Measurements from ENCODE around the gene BRINP1.

The BRINP1 gene

DNA sequence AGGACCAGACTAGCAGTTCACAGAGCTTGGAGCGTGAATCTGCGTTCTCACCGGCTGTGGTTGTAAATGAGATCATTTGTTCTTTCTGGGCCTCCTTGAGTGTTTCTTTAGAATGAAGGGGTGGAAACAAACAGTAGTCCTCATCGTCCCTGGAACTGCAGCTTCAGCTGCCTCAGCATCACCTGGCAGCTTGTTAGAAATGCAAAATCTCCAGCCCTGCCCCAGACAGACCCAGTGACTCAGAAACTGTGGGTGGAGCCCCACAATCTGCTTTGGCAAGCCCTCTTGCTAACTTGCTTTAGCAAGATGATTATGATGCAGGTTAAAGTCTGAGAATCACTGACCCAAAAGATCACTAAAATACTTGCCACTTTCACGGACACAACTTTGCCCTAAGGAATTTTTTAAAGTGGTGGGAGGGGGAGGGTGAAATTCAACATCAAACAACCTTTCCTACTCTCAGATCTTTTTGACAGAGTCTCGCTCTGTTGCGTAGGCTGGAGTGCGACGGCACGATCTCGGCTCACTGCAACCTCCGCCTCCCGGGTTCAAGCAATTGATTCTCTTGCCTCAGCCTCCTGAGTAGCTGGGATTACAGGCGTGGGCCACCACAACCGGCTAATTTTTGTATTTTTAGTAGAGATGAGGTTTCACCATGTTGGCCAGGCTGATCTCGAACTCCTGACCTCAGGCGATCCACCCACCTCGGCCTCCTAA, 86.0 kb downstream of the BRINP1 start:
- peak in 31 of 56 donors; percentile 12 to 79 (median 39) for DNase-seq

DNA sequence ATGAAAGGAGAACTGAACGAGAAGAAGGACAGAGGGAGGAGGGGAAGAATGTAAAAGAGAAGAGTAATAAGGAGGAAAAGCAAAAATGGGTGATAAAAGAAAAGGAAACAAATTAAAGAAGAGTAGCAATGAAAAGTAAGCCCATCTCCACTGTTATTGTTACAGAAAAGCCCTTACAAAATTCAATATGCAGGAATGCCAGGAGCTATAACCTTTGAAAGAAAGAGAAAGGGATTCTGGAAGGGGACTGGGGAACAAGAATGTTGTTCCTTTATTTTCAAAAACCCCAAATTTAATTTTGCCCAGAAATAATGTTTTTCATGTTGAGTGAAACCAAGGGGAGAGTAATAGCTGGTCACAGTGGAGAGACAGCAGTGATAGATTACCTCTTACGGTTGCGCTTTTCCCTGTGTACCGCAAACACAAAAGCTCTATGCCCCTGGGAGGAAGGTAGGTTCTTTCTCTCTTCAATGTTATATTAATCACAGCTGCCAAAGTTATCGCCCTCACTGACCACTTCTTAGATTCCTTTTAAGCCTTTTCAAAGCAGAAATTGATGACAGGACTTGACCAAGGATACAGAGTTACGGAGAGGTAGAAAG, 86.7 kb downstream of the BRINP1 start:
- no peak for DNase-seq

DNA sequence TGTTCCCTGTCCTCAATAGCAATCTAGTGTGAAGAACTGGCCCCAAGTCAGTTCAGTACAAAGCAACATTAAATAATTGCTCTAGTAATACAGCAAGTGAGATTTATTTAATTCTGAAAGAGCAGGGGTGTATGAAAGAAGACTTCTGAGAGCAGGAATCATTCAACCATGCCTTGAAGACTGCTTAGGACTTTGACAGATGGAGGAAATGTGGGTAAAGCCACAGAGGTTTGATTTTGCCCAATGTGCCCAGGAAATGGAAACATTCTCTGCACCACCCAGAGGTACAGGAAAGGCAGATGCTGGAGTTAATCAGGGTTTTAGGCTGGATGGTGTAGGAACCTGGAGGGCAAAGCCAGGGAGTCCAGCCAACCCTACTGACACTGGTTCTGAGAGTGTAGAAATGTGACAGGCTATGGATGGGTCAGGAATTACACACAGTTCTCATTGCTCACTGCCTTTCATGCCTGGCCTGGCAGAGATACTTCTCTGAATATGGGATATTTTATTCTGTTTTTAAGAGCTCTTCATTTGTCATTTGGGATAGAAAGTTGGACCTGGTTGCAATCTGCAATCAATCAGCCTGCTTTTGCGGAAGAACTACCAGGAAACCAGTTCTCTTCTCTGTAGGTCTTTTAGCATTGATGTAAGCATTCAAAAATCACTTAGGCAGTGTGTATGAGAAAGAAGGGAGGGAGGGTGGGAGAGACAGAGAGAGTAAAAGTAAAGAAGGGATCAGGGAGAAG, 88.3 kb downstream of the BRINP1 start:
- DNase-seq = no peak

DNA sequence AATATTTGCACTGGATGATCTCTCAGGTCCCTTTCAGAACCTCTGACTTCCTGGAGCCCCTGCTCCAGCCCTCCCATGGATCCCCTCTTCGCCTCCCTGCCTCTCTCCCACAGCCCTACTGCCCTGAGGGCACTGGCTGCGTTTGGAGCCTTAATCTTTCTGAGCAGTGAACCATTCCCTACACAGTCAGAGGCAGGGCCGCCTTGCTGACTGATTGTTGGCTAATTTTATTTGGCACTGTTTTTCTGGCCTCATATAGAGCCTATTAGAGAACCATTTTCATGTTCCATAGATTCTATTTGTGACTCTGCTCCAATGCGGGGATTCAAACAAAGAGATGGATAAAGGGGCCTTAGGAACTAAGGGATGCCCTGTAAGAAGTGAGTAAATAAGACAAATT, 91.1 kb downstream of the BRINP1 start:
- DNase-seq = no peak

GRCh38 chr9:119273984-119274665, 95.1 kb downstream of the BRINP1 start:
- peak in 6 of 56 donors; percentile 5 to 42 (median 21) for DNase-seq

DNA sequence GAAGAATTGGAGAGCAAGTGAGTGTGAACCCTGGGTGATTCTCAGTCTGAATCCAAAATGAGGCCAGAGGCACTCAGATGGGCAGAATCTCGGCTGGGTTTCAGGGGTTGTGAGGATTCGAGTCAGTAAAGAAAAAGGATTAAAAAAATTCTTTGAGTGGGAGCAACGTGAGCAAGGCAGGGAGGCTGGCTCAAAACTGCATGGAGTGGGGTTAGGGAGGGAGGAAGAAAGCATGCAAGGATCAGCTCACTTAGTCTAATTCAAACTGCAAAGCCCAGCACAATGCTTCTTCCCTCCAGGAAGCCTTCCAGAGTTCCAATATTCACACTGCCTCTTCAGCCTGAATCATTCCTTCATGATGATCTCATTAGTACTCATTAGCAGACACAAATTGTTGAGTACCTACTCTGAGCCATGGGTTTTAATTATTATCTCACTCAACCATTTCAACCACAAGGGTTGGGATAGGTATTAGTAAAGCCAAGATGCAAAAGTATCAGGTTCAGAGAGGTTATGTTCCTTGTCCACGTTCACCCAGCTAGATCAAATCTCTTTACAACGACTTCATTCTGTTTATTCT, 95.8 kb downstream of the BRINP1 start:
- DNase-seq = peak in 4 of 56 donors; percentile 5 to 45 (median 18)

DNA sequence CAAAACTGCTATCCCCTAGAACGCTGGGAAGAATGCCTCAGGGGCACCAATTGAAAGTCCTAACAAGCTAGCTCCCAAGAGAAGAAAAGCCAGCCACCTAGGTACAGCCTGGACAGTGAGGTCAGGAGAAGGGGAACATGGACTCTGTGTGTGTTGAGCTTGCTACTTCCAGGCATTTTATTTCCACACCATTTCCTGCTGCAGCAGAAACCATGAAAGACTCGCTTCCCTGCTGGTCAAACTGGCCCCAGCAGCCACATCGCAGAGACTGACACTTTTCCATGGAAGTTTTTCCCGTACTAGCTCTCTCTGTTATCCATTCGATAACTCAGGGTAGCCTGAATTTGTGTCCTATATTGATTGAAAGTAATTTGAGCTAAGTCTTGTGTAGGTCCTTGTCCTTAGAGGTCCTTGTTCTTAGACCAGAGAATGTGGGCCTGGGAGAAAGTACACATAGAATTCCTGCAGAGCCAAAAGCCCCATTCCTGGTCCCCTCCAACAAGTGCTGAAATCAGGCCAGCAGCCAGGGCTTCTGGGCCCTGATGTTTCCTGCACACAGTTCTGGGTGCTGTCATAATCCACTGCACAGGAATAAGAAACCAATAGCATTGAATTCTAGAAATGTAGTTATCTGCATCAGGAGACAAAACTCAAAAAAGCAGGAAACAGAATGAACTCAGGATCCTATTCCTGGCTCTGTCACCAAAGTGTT, 96.6 kb downstream of the BRINP1 start:
- no peak for DNase-seq

- no peak for DNase-seq
These were observed 100.2 kb downstream of the BRINP1 start for GRCh38 chr9:119268985-119269384.

DNA sequence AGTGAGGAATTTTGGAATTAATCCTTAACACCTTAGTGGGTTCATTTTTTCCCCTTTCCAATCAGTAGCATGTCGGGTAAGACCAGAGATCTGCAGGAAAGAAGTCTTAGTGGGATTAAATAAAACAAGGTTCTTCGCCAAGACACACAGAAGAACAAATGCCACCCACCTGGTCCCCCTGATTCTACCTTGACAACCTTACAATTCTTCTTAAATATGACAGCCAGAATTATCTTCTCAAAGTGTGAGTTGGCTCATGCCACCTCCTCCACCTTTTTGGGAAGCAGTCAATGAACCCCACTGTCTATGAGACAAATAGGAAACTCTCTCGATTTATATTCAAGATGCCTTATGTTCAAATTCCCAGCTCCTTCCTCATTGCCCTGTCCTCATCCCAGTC, 105.1 kb downstream of the BRINP1 start:
- DNase-seq = peak in 17 of 56 donors; percentile 3 to 72 (median 26)

- DNase-seq = peak in 7 of 56 donors; percentile 7 to 48 (median 27)
These were observed 111.6 kb downstream of the BRINP1 start for GRCh38 chr9:119257592-119257991.

DNA sequence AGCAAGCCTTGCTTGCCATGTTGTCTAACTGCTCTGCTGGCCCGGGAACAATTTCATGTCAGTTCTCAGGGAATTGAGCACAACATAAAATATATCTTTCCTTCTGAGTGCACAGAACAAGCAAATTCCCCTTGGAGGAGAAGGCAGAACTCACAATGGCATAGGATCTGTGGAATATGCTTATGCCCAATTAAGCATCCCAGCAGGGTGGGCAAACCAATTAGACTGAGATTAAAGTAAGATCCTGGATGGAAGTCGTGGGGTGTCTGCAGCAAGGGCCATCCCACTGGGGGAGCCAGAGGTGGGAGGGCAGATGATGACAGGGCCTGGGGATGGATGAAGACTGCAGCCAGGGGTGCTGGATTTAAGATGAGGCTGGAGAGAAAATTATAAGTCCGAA, 114.1 kb downstream of the BRINP1 start:
- no peak for DNase-seq

DNA sequence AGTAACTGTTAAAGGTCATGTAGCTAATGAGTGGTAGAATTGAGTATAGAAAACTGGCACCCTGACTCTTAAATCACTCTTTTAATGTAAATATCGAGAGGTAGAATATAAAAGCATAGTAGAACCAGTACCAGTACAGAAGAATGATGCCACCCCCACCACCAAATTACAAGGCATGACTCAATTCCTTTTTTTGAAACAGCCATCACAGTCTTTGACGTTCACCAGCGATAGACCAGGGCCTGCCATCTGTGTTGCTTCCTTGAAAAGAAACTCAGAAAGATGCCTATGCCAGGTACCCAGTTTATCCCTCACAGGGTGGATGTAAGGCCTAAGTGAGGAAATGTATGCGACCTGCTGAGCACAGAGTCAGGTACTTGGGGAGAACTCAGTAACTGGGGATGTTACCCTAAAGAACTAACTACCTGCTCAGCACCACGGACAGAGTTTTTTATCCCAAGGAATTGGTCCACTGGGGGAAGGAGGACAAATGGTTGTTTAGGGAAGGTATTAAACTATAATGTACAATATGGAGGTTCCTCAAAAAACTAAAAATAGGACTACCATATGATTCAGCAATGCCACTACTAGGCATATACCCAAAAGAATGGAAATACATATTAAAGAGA, 116.5 kb downstream of the BRINP1 start:
- DNase-seq = peak in 2 of 56 donors; percentile 6 to 15

DNA sequence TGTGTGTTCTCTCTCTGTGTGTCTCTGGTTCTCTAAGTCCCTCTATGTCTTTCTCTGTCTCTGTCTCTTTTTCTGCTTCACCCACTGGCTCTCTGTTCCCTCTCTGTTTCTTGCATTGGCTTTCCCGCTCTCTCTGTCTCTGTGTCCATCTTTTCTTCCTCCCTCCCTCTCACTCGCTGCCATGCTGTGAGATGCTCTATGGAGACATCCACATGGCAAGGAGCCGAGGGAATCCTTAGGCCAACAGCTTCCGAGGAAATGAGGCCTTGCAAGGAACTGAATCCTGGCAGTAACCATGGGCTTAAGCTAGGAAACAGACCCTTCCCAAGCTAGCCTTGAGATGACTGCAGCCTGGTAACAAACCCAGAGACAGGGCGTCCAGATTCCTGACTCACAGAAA, 117.3 kb downstream of the BRINP1 start:
- DNase-seq = no peak

- DNase-seq = no peak
These were observed 118.5 kb downstream of the BRINP1 start for GRCh38 chr9:119250730-119251129.

DNA sequence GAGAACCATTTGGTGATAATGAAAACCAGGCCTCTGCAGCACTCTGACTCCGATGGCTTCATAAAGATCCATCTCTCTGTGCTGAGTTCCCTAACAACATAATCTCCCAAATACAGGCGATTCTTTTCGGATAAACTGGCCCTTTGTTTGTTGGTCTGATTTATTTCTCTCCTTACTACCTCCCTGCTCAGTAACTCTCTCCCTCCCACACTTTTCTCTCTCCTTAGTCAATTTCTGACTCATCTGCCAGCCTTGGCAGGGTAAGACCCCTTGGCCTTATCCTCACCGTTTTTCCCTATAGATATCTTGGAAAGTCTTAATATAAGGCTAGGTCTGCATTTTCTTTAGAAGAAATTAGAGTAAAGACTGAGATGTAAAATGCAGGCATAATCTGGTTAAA, 128.7 kb downstream of the BRINP1 start:
- no peak for DNase-seq

GRCh38 chr9:119234636-119235035, 134.6 kb downstream of the BRINP1 start:
- DNase-seq = no peak

- no peak for DNase-seq
These were observed 141.8 kb downstream of the BRINP1 start for GRCh38 chr9:119227422-119227821.

DNA sequence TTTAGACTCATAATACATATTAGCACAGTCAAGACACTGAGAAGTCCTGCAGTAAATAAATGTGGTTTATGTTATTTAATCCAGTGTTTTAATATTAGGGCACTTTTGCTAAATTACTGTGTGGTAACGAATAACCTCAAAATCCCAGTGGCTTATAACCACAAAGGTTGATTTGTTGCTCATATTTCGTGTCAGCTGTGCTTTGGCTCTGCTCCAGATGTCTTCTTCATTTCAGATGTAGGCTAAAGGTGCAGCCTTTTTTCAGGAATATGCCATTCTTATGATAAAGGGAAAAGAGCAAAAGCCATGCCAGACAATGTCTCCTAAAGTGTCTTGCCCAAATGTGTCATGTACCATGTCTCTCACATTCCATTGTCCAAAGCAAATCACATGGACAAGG, 144.8 kb downstream of the BRINP1 start:
- DNase-seq = no peak

DNA sequence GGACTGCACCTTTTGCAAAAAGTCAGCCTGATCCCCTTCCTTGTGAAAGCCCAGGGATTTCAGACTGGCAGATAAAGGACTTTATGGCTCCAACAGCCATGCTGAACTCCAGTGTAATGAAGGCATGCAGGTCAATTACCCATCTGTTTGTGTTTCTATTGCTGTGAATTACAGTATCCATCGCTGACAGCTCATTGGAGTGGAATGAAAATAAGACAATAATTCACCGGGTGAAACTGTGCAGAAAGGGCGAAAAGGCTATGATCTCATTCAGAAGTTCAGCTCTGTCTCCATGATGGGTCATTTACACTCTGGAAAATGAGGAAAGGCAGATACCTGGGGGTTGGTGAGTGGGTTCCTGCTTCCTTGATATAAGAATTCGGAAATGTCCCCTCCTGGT, 148.0 kb downstream of the BRINP1 start:
- DNase-seq = no peak

GRCh38 chr9:119218293-119218692, 150.9 kb downstream of the BRINP1 start:
- DNase-seq = no peak

Measured in nucleus accumbens (tissue), 56 donors.